HepG2 (cell line): ENCODE results near the gene AANAT.

Experiments
- ESRRA ChIP-seq: sonication (generic); formaldehyde crosslinking; IDR thresholded peaks from 2 replicates; pipeline ENCODE4 v1.5.1; 2020; ENCODE audit warnings: mild to moderate bottlenecking, low read depth, missing genetic modification reagents
- ZC3H4 ChIP-seq: sonication (generic); formaldehyde crosslinking; IDR thresholded peaks from 2 replicates; pipeline ENCODE4 v1.4.0; 2020; ENCODE audit warnings: missing genetic modification reagents, borderline replicate concordance
- TF ChIP-seq, protein P1 (sequence below), 2 experiments: fragments of 450-650 bp in 1 of 2; sonication (generic) in 1 of 2; formaldehyde crosslinking; IDR thresholded peaks; 2 replicates each; pipeline versions ENCODE4 v1.5.0 to v1.8.0; 2020 to 2022; ENCODE audit warnings: mild to moderate bottlenecking in 1 of 2, missing genetic modification reagents in 1 of 2

DNA sequence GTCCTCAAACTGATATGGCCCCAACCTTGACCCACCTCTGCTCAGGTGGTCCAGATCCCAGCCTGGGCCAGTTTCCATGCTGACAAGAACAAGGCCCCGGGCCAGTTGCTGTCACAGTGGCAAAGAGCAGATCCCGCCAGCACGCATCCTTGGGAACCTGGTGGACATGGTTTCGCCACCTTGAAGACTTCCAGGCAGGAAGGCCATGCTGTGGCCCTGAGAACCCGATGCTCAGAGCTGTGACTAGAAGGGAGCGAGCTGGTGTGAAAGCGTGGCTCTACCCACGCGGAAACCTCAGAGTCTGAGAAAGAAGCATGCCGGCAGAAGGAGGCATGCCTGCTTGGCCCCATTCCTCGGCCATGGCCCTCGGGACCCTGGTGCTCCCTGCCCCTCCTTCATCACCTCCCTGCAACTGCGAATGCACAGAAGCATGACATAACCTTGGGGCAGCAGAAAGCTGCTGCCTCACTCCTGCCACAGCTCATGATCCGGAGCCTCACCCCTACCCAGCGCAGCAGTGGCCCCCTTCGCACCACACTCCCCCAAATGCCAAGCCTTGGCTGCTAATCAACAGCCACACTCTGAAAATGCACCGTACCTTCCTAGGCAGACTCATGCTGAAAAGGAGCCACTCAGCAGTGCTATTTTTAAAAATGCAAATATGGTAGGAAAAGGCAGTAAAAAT lies 47.7 kb upstream of the AANAT start:
- no peak for TF ChIP-seq ZC3H4 (CRISPR knock-in tag)
- TF ChIP-seq, protein P1, sequence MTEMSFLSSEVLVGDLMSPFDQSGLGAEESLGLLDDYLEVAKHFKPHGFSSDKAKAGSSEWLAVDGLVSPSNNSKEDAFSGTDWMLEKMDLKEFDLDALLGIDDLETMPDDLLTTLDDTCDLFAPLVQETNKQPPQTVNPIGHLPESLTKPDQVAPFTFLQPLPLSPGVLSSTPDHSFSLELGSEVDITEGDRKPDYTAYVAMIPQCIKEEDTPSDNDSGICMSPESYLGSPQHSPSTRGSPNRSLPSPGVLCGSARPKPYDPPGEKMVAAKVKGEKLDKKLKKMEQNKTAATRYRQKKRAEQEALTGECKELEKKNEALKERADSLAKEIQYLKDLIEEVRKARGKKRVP (CRISPR knock-in tag; IDR thresholded peaks at IDR 0.05): no peak
- TF ChIP-seq ESRRA: no peak
